ENCODE results near the gene MBP.
"Not testable (repeated sequence)": the region's sequence is repeated elsewhere in the genome, so short reads cannot be mapped to it uniquely, and the experiment has no call there.

MBP gene

GRCh38 chr18:77021075-77021474 lies 111.5 kb downstream of the MBP start:
- H3K9me3 Mint-ChIP-seq: no peaks in the 10 kb centered on the region
- no peak overlapping the region for H3K4me3 Mint-ChIP-seq
- peaks cover 5% of the 10 kb centered on the region for H3K36me3 Mint-ChIP-seq (ENCODE audit: low read depth)
- no peak for TF ChIP-seq CTCF (IDR thresholded peaks at IDR 0.05; ENCODE audit: unreplicated experiment in 3 of 3)
- H3K27ac Mint-ChIP-seq: no peak overlapping the region
- H3K27me3 Mint-ChIP-seq (ENCODE audit: low read depth): peaks cover 10% of the 10 kb centered on the region
- H3K4me1 Mint-ChIP-seq: peaks cover 21% of the 10 kb centered on the region

- Mint-ChIP-seq H3K36me3 (ENCODE audit: low read depth) (peaks cover 5% of the 10 kb centered on the region), H3K4me3 (no peak overlapping the region), H3K9me3 (no peaks in the 10 kb centered on the region), H3K27me3 (ENCODE audit: low read depth) (peaks cover 10% of the 10 kb centered on the region), H3K4me1 (peaks cover 23% of the 10 kb centered on the region), H3K27ac (no peak overlapping the region)
- TF ChIP-seq CTCF (IDR thresholded peaks at IDR 0.05; ENCODE audit: unreplicated experiment in 3 of 3): no peak
These were observed 112.0 kb downstream of the MBP start for GRCh38 chr18:77020561-77020960.

GRCh38 chr18:77019641-77020040 lies 112.9 kb downstream of the MBP start:
- Mint-ChIP-seq H3K4me3 (no peak overlapping the region), H3K27me3 (ENCODE audit: low read depth) (peaks cover 10% of the 10 kb centered on the region), H3K27ac (no peak overlapping the region), H3K9me3 (no peaks in the 10 kb centered on the region), H3K4me1 (peaks cover 23% of the 10 kb centered on the region), H3K36me3 (ENCODE audit: low read depth) (peaks cover 5% of the 10 kb centered on the region)
- TF ChIP-seq CTCF (IDR thresholded peaks at IDR 0.05; ENCODE audit: unreplicated experiment in 3 of 3): no peak

- not testable (repeated sequence) for H3K9me3 Mint-ChIP-seq; H3K27me3 Mint-ChIP-seq (ENCODE audit: low read depth); H3K4me3 Mint-ChIP-seq; H3K36me3 Mint-ChIP-seq (ENCODE audit: low read depth); H3K27ac Mint-ChIP-seq
- peaks cover 18% of the 10 kb centered on the region for H3K4me1 Mint-ChIP-seq
These were observed 113.9 kb downstream of the MBP start for GRCh38 chr18:77018650-77019049.

GRCh38 chr18:77017355-77017754 lies 115.2 kb downstream of the MBP start:
- Mint-ChIP-seq H3K9me3 (no peaks in the 10 kb centered on the region), H3K27me3 (ENCODE audit: low read depth) (peaks cover 6% of the 10 kb centered on the region), H3K27ac (no peak overlapping the region), H3K4me3 (no peak overlapping the region), H3K4me1 (peaks cover 6% of the 10 kb centered on the region), H3K36me3 (ENCODE audit: low read depth) (peaks cover 5% of the 10 kb centered on the region)
- no peak for TF ChIP-seq CTCF (IDR thresholded peaks at IDR 0.05; ENCODE audit: unreplicated experiment in 3 of 3)

GRCh38 chr18:77016936-77017335 lies 115.6 kb downstream of the MBP start:
- peaks cover 6% of the 10 kb centered on the region for H3K4me1 Mint-ChIP-seq
- H3K4me3 Mint-ChIP-seq: no peak overlapping the region
- H3K36me3 Mint-ChIP-seq (ENCODE audit: low read depth): peaks cover 5% of the 10 kb centered on the region
- TF ChIP-seq CTCF (IDR thresholded peaks at IDR 0.05; ENCODE audit: unreplicated experiment in 3 of 3): no peak
- no peaks in the 10 kb centered on the region for H3K9me3 Mint-ChIP-seq
- no peak overlapping the region for H3K27ac Mint-ChIP-seq
- peaks cover 10% of the 10 kb centered on the region for H3K27me3 Mint-ChIP-seq (ENCODE audit: low read depth)

All from nephron (organoid).